HG02840 (cell line): ENCODE measurements around the gene CMIP.

Experiments used
- ATAC-seq: cut with Tn5 transposase; IDR thresholded peaks from one replicate; pipeline ENCODE4 v1.9.1; 2021; ENCODE audit warnings: mild to moderate bottlenecking, moderate library complexity, moderate number of reproducible peaks; ENCODE audit not compliant: unreplicated experiment, low FRiP score

CMIP gene

DNA sequence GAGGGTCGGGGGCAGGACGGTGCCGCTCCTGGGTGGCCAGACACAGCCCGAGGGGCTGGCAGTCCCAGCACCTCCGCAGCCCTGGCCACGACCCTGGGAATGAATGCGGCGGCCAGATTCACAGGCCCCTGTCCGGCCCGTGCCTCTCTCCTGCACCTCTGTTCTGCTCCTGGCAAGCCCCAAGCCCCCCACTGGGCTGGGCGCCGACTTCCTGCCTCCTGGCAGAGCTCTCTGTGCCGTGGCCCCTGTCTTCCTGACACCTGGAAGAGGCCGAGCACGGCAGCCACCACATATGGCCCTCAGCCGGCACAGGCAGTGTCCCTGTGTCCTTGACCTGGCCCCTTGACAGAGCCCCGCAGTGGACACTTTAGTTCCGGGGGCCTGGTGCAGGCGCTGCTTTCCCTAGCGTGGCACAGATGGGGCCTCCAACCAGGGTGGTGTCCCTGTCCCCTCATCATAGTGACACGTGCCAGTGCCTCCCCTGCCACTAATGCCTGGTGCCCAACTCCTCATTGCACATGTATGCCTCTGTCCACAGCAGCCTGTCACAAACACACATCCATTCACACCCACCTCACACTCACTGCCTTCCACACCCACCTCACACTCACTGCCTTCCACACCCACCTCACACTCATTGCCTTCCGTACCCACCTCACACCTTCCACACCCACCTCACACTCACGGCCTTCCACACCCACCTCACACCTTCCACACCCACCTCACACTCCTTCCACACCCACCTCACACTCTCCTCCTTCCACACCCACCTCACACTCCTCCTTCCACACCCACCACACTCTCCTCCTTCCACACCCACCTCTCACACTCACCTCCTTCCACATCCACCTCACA lies 223.9 kb downstream of the CMIP start:
- ATAC-seq, result no peak

DNA sequence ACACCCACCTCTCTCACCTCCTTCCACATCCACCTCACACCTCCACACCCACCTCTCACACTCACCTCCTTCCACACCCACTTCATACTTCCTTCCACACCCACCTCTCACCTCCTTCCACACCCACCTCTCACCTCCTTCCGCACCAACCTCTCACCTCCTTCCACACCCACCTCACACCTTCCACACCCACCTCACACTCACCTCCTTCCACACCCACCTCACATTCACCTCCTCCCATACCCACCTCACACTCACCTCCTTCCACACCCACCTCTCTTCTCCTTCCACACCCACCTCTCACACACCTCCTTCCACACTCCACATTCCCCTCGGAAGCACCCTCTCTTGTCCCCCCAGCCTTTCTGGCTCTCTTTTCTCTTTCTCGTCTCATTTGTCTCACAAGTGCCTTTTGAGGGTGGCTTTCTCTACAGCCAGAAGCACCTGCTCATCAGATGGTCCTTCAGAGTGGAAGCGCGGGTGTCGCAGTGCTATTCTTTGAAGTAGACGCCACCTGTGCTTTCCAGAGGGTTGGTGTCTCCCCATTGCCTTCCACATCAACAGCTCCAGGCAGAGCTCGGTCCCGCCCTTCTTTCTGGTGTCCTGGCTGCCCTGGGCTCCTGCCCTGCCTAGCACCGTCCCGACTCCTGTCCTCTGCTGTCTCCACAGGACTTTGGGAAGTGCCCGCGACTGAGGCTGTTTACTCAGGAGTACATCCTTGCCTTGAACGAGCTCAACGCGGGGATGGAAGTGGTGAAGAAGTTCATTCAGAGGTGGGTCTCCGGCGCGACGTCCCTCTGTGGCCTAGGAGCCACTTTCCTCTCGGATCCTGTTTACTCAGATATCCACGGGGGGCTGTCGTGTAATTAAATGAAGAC lies 225.1 kb downstream of the CMIP start:
- ATAC-seq, result no peak

DNA sequence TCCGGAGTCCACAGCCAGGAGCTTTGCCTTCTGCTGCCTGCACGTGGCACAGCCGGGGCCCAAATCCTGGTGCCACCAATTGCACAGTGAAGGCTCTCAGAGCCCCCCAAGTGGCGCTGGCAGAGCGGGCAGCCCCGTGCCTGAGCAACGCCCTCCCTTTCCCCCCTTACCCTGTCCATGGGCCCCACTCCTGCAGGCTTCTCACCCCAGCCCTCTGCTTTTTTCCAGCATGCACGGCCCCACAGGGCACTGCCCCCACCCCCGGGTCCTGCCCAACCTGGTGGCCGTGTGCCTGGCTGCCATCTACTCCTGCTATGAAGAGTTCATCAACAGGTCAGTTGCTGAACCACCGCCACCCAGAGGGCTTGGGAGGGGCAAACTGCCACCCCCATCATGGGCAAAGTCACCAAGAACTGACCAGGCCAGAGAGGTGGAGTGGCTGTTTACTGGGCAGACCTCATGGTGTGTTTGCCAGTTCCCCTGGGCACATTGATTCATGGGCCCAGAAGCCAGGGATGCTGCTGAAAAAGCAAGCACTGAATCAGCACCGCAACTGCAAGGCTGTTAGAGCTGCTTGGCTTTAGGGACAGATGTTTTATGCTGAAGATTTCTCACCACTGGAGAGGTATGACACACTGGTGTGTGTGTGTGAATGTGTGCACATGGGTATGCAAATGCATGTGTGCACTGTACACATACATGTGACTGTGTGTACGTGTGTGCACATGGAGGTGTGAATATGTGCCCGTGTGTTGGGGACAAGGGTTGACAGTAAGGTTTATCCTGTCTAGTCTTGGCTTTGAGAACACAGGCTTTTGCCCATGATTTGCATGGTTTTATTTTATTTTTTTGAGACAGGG lies 227.4 kb downstream of the CMIP start:
- ATAC-seq, result no peak

DNA sequence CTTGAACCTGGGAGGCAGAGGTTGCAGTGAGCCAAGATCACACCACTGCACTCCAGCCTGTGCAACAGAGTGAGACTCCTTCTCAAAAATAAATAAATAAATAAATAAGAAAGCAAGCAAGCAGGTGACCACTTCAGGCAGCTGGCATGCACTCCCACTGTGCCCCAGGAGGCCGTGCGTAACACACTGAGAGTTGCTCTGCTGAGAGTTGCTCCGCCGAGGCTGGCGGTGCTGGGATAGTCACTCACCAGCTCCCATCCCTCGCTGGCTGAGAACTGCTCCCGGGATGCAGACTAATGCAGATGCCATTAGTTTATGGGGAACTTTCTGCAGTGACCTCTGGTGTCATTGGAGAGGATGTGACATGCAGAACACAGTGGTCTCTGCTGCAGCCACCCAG lies 228.8 kb downstream of the CMIP start:
- no peak for ATAC-seq

DNA sequence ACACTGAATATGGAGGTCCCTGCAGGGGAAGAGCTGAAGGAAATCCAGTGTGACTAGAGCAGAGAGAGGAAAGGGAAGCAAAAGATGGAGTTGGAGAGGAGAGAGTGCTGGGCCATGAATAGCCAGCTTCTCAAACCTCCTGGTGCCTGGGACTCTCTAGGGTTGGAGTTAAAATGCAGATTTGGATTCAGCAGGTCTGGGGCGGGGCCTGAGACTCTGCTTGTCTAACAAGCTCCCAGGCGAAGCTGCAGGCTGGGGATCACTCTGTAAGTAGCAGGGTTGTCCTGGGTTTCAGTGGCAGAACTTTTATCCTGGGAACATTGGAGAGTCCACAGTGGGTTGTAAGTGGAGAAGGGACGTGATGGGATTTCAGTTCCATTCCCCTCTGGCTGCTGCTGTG lies 231.1 kb downstream of the CMIP start:
- ATAC-seq, result no peak

DNA sequence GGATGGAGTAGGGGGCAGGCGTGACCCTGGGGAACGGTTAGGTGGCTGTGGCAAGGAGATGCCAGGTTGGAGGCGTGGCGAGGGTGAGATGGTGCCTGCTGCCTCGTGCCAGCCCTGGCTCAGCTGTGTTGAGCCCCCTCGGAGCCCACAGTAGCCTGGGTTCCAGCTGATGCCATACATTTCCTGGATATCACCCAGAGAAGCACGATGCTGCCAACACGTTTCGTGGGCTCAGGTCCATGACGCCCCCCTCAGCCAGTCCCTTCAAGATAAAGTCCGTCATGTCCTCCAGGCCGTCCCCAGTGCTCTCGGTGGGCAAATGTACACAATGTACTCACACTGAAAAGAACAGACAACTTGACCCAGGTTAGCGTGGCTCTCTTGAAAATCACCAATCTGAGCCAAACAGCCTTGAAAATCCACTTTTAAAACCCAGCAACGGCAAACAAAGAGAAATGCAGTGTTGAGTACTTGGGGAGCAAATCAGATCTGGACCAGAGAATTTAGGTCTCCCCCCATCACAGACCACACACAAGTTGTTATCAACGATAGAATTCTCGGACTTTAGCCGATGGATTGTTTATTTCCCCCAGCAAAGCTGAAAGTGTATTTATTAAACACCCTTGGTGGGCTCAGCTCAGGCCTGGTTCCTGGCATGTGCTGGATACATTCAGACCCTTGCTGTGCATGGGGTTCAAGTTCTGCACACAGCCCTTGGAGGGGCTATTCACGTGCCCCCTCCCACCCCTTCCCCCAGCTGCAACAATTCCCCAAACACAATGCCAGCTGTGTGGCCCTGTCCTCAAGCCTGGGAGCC lies 231.7 kb downstream of the CMIP start:
- ATAC-seq, result no peak

DNA sequence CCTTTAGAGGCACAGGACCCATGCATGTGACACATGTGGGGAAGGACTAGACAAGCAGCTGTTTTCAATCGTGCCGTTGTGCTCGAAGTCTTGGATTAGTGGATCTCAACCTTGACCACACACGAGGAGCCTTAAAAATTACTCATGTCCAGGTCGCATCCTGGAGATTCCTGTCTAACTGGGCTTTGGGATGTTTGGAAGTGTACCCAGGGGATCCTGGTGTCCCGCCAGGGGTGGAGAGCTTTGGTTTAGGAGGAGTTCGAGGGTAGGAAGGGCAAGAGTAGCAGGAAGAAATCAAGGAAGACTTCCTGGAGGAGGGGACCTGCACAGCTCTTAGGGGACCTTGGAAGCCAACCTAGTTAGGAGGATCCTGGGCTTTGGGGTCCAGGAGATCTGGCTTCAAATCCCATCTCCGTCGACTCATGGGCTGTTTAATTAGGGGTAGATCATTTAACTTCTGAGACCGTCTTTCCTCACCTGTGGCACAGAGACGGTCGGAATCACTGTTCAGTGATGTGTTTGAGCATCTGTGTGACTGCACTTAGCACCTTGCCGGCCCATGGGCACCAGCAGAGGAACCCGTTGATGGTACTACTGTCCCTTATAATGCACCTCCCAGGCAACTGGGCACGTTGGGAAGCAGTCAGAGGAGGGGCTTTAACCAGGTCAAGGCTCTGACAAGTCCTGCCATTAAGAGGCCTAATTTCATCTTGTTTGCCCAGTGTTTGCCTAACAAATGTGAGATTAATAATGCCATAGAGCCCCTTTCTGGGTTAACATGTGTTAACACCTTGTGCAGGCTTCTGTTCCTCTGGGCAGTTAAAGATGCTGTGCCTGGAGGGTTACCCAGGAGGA lies 232.5 kb downstream of the CMIP start:
- ATAC-seq, result no peak

DNA sequence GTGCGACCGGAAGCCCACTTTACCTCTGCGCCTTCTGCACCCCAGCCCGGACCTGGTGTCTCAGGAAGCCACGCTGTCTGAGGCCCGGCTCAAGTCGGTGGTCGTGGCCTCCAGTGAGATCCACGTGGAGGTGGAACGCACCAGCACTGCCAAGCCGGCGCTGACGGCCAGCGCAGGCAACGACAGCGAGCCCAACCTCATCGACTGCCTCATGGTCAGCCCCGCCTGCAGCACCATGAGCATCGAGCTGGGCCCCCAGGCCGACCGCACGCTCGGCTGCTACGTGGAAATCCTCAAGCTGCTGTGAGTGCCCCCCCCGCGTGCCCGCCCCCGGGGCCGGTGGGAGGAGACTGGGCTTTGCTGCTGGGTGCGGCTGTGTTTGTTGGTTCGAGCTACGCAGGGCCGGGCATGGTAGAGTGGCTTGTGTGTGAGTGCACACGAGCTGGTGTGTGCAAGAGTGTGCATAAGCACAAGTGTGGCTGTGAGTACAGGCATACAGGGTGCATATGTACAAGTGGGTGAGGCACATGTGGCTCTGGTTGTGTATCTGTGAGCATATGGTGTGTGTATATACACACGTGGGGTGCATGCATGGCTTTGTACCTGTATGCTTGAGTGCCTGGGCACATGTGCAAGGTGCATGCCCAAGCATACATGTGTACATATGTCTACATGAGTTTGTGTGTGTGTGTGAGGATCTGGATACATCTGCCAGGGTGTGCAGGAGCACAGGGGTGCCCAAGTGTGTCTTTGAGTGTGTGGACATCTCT lies 233.9 kb downstream of the CMIP start:
- no peak for ATAC-seq

DNA sequence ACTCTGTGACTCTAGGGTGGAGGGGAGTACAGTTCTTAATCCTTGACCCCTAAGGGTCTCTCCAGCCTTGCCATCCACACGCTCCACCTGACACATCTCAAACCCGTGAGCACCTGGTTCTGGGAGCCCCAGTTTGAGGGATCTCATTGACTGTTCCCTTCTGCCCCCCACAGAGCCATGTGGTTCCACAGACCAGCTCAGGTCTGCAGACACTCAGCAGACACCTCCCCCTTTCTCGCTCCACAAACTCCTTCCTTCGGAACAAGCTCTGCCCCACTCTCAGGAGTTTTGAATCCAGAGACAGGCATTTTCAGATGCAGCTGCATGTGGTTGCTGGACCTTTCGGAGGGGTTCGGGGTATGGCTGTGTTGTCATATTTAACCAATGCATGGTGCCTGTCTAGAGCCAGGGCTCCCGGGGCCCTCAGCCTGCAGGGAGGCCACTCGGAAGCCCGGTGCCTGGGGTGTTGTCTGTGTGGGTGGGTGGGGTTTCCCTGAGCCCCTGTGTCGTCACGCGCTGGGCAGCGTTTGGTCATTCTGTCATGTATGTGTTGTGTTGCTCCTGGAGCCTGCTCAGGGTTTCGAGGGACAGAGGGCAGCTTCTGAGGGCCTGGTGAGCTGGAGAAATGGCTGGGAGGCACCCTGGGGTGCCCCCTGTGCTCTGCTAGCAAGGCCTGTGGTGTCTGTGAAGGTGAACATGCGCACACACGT lies 235.3 kb downstream of the CMIP start:
- ATAC-seq, result no peak

DNA sequence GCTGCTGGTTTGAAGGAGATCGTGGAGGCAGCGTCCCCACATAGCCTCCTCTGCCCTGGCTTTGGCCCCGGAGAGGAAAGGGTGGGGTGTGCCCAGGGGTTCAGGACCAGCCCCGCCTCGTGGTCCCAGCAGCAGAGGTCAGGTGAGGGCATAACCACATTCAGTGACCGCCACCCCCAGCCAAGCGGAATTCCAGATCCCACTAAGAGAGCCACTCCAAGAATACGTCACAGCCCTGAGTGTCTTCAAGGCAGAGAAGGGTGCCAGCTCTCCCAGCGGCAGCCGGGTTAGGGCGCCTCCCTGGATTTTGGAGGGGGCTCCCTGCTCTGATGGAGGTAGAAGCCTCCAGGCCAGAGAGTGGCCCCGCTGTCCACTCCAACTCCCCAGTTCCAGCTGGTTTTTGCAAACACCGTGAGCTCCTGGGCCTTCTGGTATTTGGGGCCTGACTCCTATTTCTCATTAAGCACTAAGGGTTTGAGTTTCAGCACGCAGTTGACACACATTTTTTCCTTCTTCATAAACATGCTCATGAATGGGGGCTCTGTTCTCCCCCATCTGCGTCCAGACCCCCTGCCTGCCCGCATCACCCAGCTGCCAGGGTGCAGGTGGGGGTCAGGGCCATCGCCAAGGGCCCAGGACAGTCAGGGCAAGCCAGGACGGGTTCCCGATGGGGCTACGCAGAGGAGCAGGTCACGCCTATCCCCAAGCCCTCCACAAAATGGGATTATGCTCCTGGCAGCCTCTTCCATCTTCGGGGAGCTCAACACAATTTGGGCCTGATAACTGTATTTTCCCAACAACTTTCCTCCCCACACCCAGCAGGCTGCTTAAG lies 236.1 kb downstream of the CMIP start:
- ATAC-seq, result no peak

DNA sequence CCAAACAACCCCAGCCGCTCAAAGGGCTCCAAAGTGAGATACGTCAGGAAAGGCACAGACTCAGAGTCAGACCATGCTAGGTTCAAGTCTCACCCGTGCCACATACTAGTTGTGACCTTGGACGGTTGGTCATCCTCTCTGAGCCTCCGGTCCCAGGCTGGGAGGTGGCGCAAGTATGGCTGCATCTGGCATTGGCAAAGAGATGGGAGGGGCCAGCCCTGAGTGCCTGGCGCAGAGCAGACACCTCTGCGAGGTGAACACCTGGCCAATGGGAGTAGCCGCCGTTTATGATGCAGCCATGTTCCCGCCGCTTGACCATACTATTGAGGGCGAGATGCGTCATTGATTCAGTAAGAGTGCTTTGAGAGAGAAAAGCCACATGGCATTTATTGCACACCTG lies 236.7 kb downstream of the CMIP start:
- no peak for ATAC-seq

DNA sequence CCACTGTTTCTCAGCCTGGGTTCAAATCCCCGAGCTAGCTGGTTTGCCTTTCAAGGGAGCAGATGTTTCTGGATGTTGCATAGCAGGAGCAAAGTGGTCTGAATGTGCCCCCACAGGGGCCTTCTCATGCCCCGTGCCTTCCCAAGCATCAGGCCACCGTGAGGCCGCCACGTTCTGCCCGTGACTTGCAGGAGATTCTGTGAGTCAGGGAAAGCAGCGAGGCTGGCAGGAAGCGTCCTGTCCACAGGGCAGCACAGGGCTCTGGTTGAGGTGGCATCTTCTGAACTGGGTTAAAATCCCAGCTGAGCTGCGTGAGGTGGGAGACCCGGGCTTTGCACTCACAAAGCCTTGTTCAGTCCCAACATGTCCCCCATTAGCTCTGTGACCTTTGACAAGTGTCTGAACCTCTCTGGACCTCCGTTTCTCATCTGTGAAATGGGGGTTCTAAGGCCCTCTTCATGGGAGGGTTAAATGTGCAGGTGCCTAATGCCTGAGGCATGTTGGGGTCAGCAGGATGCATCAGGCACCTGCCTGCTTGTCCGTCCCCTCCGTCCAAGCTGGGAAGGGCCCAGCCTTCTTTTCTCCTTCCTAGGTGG lies 239.7 kb downstream of the CMIP start:
- no peak for ATAC-seq

DNA sequence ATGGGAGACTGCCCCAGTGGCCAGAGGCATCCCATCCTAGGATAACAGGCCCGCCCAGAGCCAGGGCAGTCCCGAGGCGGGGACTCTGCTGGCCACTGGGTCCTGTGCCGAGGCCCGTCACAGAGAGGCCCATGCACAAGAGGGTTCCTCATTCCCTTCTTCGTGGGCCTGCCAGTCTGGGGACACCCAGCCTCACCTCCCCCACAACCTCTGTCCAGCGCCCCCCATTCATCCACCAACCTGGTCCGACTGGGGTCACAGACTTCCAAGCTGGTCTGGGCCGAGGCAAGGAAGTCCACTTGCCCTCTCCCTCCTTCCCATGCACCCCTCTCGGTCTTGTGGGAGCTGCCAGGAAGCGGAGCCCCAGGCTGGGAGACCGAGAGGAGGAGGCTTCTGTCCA lies 240.3 kb downstream of the CMIP start:
- ATAC-seq, result no peak

DNA sequence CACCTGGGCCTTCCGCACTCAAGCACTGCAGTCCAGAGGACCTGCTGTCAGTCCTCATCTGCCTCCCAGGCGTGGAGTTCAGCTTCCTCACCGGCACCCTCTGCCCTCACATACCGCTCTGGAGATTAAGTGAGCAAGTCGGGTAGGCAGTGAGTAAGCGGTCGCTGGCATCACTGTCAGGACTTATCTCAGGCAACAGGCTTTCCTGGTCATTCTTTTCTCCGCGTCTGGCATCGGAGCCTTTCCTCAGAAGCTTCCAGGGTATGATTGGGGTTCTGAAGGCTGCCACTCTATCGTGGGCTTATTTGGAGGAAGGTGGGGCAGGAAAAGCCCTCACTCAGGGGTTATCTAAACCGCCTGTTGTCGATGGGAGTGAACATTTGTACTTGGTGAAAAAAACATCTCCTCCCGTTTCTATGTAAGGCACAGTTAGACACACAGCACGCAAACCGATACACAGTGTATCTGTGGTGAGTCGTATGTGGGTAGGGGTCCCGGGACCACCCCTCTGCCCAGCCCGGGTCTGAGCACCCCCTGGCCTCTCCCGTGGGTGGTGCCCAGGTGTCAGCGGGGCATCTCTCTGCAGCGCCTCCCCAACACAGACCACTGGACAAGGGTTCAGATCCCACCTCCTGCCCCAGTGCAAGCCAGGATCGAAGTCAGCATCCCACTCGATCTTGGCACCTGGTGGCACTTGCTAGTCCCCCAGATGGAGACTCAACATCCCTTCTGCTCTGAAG lies 242.0 kb downstream of the CMIP start:
- no peak for ATAC-seq

DNA sequence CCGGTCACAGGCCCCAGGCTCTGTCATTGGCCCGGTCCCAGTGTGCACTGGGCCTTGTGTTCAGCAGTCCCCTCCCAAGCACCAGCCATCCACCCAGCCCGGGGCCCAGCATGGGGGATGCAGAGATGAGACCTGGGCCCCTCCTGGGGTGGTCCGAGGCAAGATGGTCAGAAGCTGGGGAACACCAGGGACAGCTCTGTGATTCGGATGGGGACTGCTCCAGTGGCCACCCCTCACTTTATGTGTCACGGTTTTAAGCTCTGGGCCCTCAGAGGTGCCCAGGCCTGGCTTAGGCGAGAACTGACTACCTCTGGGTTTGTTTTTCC lies 242.5 kb downstream of the CMIP start:
- ATAC-seq, result no peak

DNA sequence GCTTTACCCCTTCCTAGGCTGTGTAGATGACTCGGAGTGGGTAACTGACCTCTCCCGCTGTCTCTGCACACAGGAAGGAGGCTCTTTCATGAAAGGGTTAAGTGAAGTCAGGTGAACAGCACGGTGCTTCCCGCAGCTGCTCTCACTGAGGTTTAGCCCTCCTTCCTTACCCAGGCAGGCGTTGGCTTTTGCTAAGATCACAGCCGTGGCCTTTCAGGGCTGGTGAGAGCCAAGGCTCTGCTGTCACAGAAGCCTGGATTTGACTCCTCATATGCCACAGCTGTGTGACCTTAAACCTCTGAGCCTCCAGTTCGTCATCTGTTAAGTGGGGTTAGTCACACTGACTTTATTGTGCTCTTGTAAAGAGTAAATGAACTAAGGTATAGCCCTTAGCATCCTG lies 243.6 kb downstream of the CMIP start:
- no peak for ATAC-seq
